HG03521 (cell line): ENCODE measurements around the gene DCC.

ENCODE experiments used
- ATAC-seq: cut with Tn5 transposase; IDR thresholded peaks from one replicate; pipeline ENCODE4 v1.9.1; 2021; ENCODE audit warnings: mild to moderate bottlenecking, moderate library complexity; ENCODE audit not compliant: unreplicated experiment

Gene DCC

DNA sequence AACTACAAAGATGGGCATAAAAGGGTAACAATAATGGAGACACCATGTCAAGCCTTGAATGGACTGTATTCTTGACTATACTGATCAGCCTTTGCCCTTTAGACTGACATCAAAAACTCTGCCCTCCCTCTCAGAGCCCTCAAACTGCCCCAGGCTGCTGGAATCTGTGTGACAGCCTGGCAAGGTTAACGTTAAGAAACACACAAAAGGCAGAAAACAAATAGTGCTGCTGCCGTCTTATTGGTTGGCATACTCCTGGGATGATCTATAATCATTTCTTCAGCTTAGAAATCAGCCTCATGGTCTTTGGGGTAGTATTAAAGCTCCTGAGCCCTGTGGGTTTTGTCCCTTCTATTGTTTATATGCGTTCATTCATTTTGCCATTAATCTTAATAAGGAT is 338.0 kb downstream of the DCC start:
- no peak for ATAC-seq

DNA sequence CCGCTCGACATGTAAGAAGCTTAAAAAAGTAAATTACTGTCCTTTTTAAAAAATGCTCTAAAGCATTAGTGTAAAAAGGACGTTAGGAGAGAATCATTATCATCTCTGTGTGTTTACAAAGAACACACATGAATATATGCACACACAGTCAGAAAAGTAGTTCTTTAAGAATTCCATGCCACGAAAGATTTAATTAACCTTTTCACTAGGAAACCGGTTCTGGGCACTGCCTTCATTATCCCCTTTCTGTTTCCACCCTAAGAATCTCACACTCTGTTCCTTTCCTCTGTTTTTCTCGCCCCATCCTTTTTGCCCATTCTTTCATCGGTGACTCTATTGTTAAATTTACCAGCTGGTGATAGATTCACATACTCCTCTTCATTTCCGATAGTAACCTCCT is 338.6 kb downstream of the DCC start:
- ATAC-seq: no peak

DNA sequence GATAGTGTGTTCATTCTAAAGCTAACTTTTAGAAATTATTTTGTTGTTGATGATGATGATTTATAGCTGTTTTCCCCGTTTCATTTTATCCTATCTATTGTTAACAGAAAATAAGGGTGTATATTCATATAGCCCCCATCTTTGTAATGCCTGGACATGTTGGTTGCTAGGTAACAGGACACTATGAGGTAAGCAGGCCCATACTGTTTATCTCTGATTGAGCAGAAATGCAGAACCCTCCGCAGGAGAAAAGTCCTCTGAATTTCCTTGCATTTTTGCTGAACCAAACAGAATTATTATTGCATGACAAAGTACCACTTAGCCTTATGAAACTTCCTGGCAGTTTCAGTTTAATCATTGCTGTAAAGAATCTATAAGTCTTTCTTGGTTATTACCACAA is 339.4 kb downstream of the DCC start:
- ATAC-seq: no peak

DNA sequence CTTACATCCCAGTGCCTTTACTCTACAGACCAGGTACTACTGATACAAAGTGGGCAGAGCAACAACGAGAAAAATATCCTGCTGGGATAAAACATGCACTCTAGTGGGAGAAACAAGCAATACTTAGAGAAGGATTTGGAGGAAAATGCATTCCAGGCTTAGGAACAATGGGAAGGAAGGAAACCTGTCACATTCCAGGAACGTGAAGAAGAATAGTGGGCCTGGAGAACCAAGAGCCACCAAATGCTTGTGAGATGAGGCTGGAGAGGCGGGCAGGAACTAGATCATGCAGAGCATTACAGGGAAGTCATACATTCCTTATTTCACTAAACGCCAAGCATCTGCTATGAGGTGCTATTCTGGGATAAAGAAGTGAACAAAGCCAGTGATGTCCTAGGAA is 342.3 kb downstream of the DCC start:
- ATAC-seq: no peak

DNA sequence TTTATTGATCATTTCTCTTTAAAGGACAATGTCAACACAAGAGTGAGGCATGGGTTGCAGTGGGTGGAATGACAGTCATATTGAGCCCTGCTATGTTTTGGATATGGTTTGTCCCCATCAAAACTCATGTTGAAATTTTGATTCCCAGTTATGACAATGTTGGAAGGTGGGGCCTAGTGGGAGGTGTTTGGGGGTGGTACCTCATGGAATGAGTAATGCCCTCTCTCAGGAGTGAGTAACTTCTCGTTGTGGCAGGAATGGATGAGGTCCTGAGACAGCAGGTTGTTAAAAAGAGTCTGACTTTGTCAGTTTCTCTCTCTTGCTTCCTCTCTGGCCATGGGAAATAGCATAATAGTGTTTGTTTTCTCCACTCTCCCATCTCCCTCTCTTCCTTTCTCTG is 345.3 kb downstream of the DCC start:
- ATAC-seq: no peak

DNA sequence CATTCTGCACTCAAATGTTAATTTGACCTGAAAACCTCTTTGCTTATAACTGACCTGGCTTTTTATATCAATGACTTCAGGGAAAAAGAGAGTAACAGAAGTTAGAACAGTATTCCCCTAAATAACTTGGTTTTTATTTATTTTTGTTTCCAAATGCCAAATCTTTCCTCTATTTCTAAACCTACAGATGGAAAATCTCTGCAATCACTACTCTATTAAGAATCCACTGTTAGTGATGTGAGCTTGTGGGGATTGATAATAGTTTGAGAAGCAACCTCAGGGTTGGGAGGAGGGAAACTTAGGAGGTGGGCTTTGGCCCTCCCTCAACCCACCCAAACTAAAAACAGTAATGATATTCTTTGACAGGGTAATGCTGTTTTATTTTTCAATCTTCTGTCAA is 351.8 kb downstream of the DCC start:
- ATAC-seq: no peak

DNA sequence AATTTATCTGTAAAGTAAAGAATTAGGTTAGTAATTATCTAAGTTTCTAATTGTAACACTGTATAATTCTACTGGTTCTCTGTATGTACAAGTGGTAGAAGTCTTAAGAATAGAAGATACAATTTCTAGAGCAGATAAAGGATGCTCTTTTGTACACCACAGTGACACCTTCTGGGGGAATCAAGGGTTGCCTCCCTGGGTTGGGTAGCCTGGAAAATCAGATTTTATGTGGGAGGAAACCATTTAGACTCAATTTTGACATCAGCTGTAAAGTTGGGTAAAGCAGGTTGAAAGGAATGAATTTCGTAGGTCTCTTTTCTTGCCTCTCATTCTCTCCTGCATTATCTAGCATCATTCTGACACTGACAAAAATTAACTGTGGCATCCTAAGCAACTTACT is 354.8 kb downstream of the DCC start:
- ATAC-seq: no peak

DNA sequence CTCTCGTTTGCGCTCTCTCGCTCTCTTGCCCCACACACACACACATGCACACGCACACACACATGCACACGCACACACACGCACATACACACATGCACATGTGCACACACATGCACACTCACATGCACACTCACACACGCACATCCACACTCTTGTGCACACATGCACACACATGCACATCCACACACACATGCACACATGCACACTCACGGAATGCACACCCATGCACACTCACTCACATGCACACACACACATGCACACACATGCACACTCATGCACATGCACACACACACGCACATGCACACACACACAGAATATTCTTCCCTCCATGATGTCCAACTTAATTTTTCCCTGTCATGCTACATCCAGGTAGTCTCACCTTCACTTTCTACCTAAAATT is 360.1 kb downstream of the DCC start:
- ATAC-seq: no peak

DNA sequence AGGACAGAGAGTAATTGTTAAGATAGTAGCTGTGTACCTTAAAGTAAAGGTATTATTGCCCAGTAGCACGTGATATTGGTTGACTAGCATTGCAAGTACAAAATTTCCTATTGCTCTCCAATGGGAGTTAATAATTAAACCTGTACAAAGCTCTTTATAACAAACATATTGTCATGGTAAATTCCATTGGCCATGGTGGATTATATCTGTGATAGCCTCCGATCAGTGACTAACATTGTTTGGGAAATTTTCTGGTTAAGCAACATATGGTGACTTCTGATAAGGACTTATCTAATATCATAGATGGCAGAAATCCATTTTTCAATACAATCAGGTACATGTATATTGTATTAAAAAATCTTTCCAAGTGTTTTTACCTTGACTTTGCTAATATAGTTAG is 360.8 kb downstream of the DCC start:
- ATAC-seq: no peak

DNA sequence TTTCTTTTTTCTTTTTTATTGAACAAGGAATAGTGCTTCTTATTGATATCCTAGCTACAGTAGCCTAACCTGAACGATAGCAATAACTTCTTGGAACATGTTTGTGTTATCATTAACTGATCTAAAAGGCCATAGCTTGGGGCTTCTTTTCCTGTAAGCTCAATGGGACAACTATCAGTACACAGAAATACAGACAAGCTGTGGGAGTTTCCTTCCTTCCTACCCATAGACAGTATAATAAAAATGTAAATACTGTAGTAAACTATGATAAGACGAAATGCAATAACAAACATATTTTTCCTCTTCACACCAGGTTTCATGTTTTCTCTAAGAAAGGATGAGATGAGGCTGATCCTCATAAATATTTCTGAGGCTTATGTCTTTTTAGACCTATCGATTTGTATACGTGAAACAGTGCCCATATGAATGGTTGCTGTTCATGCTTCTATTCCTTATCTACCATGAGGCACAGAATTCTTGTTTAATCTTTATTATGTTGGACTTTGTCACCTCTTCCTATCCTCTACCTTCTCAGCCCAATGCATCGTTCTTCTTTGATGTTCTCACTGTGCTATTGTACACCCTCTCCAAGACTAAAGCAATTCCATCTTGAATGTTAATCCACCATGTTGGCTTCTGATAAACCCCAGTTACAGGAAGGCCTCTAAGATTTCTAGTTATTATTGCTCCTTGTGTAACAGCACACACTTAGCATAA is 361.4 kb downstream of the DCC start:
- ATAC-seq: no peak

DNA sequence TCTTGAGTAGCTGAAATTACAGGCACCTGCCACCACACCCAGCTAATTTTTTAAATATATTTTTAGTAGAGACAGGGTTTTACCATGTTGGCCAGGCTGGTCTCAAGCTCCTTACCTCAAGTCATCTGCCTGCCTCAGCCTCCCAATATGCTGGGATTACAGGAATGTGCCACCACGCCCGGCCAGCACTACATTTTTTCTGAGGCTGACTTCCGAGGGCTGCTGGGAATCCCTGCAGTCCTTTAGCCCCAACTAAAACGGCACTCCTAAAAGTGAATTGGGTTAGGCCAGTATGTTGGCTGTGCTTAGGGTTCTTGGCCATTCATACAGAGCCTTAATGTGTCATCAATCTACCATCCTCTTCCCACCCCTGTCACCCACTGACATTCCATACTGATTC is 375.4 kb downstream of the DCC start:
- no peak for ATAC-seq

DNA sequence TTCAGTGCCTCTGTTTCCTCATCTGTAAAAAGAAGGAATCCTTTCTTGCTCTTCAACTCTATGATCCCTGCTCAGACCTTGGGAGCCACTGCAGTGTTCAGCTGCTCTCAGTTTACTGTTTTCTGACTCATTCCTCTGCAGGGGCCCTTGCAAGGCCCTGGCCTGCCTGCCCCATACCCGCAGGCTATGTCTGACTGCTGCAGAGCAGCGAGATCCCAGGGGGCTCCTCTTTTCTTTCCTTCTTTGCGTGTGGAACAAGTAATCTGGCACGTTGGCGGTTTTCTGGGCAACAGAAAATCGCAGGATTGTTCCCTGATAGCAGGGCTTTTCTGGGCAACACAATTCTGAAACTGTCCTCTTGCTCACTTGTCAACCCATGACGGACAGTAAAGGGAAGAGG is 376.0 kb downstream of the DCC start:
- no peak for ATAC-seq

DNA sequence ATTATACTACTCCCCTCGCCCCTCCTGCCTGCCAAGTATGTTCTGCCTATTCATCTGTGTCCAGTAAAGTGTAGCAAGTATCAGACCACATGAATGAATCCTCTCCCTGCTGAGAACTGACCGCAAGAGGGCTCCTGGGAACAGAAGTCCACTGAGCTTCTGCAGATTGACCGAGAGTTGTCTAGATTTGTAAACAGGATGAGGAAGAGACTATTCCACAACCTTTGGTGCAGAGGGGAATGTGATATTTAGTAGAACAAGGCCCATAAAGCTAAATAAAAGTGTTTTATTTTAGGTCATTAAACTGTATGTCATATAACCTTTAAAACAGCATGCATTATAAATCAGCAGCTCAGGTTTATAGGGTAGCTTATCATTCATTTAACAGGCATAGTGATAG is 377.0 kb downstream of the DCC start:
- ATAC-seq: no peak

DNA sequence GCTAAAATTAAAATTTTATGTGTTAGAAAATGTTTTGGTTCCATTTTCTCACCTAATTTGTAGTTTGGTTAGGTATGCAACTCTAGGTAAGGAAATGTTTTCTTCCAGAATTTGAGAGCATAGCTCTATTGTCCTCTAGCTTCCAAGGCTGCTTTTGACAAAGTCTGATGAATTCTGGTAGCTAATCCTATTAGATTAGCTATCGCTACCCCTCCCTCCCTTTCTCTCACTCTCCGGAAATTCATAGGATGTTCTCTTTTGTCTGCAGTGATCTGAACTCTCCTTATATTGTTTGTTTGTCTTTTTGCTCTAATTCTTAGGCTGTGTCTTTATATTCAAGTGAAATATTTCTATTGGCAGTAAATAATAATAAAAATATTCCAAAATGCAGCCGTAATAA is 382.9 kb downstream of the DCC start:
- no peak for ATAC-seq

DNA sequence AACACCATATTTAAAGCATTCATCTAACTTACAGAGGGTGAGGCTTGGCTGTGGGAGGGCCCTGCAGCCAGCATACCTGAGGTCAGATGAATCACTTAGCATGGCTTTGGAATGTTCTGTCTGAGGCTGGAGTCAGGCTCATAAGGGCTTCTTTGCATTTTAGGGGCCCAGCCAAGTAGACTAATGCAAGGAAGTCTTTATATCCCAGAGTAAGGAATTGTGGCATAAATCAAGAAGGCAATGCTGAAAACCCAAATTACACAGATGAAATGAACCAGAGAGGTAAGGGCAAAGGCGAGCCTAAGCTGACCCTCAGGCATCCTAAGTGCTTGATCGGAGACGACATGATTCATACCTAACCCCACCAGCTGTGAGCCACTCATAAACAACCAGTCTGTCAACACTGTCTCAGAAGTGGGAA is 383.6 kb downstream of the DCC start:
- no peak for ATAC-seq

DNA sequence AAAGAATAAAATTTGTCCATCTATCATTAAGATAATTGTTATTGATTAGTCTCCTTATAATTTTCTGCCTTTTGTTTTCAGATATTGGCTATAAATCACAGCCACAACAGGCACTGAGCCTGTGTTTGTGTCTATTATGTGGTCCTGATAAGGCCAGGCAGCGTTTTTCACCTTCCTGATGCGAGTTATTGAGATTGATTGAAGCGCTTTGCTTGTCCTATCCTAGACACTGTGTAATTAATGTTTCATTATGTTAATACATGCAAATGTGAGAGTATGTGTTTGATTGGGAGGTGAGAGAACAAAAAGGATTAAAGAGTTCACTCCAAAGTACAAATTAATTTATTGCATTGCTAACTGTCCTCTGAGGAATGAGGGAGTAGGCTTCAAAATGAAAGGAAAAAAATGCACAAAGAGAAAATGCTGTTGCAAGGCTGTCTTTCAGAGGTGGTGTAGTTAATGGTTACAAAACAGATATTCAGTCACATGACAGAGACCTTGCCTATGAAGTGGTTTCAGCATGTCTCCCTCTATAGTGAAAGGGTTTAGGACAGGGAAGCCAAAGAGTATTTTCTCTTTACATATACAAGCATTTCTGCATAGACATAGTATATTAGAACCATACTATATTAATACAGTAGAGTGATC is 391.1 kb downstream of the DCC start:
- ATAC-seq: no peak

DNA sequence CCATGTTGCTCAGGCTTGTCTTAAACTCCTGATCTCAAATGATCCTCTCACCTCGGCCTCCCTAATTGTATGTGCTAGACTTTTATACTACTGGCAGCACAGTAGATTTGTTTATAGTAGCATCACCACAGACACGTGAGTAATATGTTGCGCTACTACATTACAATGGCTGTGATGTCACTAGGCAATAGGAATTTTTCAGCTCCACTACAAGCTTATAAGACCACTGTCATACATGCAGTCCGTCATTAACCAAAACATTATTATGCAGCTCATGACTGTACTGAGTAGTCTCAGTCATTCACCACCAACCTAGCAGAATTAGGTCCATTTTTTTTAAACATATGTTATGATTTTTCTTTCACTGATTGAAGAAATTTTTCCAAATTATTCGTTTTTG is 398.9 kb downstream of the DCC start:
- no peak for ATAC-seq

DNA sequence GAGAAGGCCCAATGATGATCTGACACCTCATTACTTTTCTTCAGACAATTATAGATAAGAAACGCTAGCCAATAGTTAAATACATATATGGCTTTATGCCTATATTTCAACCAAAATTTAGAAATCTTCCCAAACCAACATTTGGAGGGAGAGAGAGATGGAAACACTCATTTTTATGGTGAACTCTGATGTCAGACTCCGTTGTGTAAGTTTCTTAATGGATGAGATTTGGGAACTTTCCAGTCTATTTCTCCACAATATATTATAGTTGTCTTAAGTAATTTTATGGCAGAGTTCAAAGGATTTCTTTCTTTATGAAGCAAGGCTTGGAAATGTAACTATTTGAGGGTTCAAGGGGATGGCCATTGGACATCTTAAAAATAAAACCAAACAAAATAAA is 407.0 kb downstream of the DCC start:
- ATAC-seq: no peak

DNA sequence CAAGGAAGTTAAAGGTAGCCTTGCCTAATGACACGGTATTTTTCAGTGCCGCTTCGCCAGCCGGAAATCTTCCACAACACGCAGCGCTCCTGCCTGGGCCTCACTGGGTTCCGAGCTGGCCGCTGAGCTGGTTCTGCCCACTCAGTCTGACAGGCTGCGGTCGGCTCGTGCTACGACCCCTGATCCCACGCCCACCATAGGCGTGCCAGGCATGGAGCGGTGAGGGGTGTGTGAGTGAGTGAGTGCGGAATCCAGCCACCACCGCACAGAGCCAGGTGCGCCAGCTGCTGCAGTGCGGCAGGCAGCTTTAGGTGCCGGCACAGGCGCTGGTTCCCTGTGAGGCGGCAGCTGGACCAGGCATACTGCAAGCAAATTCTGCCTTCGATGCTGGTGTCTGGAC is 407.9 kb downstream of the DCC start:
- no peak for ATAC-seq

DNA sequence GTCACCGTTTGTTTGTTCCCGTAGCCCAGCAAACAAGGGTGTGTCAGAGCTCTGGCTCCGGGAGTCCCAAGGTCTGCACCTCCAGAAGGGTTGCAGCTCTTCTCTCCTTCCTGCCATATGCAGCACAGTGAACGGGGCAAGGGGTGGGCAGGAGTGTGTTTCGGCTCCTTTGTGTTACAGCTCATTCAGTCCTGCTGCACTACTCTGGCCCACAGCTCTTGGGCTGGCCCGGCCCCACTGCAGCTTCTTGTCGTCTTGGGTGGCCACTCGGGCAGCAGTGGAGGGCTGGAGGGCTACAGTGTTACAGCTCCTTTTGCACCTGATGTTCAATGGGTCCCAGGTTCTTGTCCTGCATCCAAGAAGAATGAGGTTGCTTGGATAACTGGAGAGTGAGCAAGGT is 408.3 kb downstream of the DCC start:
- ATAC-seq: no peak

DNA sequence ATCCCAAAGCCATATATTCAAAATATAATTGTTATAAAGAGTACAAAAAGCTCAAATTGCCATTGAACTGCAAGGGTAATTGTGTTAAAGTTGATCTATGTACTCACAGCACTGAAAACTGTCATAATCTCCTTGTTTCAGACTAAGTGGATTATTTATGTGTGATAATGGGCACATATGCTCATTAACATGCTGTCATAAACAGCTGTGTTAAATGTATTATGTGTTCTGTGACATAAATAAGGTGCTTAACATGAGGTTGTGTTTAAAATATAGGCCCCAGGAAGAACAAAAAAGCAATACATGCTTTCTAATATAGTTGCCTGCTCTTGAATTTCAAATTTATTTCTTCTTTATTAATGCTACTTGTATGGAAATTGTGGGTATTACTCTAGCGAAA is 409.5 kb downstream of the DCC start:
- no peak for ATAC-seq

DNA sequence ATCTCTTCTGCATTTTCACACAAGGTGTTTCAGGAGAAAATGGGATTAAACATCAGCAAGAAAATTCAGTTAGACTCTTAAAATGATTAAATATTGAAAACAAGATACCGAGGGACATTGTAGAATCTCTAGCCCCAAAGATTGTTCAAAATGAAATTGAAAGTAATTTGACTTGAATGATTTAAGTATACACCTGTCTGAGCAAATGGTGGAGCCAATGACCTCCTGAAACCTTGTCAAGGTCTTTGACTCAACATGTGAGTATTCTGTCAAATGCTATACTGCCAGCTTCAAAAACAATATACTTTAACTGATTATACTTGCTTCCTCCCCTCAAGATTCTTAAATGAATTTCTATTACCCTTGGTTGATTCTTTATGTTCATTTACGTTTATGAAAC is 411.0 kb downstream of the DCC start:
- ATAC-seq: no peak

DNA sequence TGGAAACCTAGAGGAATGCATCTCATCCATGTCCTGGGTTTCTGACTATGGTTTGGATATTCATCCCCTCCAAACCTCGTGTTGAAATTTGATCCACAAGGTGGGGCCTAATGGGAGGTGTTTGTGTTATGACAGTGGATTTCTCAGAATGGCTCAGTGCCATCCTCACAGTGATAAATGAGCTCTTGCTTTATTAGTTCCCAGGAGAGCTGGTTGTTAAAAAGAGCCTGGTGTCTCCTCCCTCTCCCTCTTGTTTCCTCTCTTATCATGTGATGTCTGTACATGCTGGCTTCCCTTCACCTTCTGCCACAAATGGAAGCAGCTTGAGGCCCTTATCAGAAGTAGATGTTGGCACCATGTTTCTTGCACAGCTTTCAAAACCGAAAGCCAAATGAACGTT is 424.3 kb downstream of the DCC start:
- no peak for ATAC-seq
